GM21529 (cell line): Measurements from ENCODE around the gene LCOR.

Experiments
- ATAC-seq: cut with Tn5 transposase; IDR thresholded peaks from one replicate; pipeline ENCODE4 v1.9.1; 2021; ENCODE audit not compliant: unreplicated experiment

Gene LCOR

GRCh38 chr10:96984541-96985131 lies 152.5 kb downstream of the LCOR start:
- ATAC-seq, result no peak

GRCh38 chr10:96986200-96986856 lies 154.2 kb downstream of the LCOR start:
- no peak for ATAC-seq

GRCh38 chr10:96987141-96987841 lies 155.2 kb downstream of the LCOR start:
- no peak for ATAC-seq

- ATAC-seq, result no peak
These were observed 155.7 kb downstream of the LCOR start for GRCh38 chr10:96987842-96988175.

- ATAC-seq, result no peak
These were observed 156.3 kb downstream of the LCOR start for GRCh38 chr10:96988426-96988825.

- peak; percentile 44 for ATAC-seq
These were observed 159.3 kb downstream of the LCOR start for GRCh38 chr10:96991313-96991841.

- ATAC-seq, result peak; percentile 65
These were observed 160.6 kb downstream of the LCOR start for GRCh38 chr10:96992721-96993120.

- ATAC-seq, result no peak
These were observed 163.8 kb downstream of the LCOR start for GRCh38 chr10:96995851-96996250.

GRCh38 chr10:96996275-96996965 lies 164.3 kb downstream of the LCOR start:
- ATAC-seq, result no peak

- no peak for ATAC-seq
These were observed 166.3 kb downstream of the LCOR start for GRCh38 chr10:96998329-96998888.

GRCh38 chr10:96999337-96999736 lies 167.2 kb downstream of the LCOR start:
- no peak for ATAC-seq

GRCh38 chr10:96999987-97000386 lies 167.9 kb downstream of the LCOR start:
- no peak for ATAC-seq

- no peak for ATAC-seq
These were observed 168.5 kb downstream of the LCOR start for GRCh38 chr10:97000487-97001182.

GRCh38 chr10:97001183-97001991 lies 169.3 kb downstream of the LCOR start:
- ATAC-seq, result no peak

- no peak for ATAC-seq
These were observed 170.6 kb downstream of the LCOR start for GRCh38 chr10:97002670-97003069.

- ATAC-seq, result no peak
These were observed 171.2 kb downstream of the LCOR start for GRCh38 chr10:97003151-97003803.

GRCh38 chr10:97003804-97004201 lies 171.7 kb downstream of the LCOR start:
- ATAC-seq, result no peak

- ATAC-seq, result no peak
These were observed 172.5 kb downstream of the LCOR start for GRCh38 chr10:97004591-97004990.

GRCh38 chr10:97005349-97005748 lies 173.3 kb downstream of the LCOR start:
- ATAC-seq, result no peak
